ENCODE results near the gene SHC4. TPM values are rescaled to one million over a fixed set of nuclear protein-coding genes. Genes with fewer than 3 reads are reported as not detected.

SHC4 gene
- total RNA-seq, 1 donor from 2014 or later, result 4.5 TPM

- H3K9me3 Mint-ChIP-seq, result no peaks in the 10 kb centered on the region
- no peaks in the 10 kb centered on the region for H3K27me3 Mint-ChIP-seq
- TF ChIP-seq, protein P1, sequence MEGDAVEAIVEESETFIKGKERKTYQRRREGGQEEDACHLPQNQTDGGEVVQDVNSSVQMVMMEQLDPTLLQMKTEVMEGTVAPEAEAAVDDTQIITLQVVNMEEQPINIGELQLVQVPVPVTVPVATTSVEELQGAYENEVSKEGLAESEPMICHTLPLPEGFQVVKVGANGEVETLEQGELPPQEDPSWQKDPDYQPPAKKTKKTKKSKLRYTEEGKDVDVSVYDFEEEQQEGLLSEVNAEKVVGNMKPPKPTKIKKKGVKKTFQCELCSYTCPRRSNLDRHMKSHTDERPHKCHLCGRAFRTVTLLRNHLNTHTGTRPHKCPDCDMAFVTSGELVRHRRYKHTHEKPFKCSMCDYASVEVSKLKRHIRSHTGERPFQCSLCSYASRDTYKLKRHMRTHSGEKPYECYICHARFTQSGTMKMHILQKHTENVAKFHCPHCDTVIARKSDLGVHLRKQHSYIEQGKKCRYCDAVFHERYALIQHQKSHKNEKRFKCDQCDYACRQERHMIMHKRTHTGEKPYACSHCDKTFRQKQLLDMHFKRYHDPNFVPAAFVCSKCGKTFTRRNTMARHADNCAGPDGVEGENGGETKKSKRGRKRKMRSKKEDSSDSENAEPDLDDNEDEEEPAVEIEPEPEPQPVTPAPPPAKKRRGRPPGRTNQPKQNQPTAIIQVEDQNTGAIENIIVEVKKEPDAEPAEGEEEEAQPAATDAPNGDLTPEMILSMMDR (conservative IDR thresholded peaks at IDR 0.05), result no peak
- peaks cover 3% of the 10 kb centered on the region for H3K4me1 Mint-ChIP-seq (ENCODE audit: unreplicated experiment)
- no peak overlapping the region for H3K4me3 Mint-ChIP-seq
- no peak overlapping the region for H3K27ac Mint-ChIP-seq
- H3K36me3 Mint-ChIP-seq, result no peaks in the 10 kb centered on the region
- no peak for DNase-seq (ENCODE audit: extremely low spot score, unreplicated experiment)
These were observed 33.0 kb downstream of the SHC4 start for GRCh38 chr15:48930735-48931134.

DNA sequence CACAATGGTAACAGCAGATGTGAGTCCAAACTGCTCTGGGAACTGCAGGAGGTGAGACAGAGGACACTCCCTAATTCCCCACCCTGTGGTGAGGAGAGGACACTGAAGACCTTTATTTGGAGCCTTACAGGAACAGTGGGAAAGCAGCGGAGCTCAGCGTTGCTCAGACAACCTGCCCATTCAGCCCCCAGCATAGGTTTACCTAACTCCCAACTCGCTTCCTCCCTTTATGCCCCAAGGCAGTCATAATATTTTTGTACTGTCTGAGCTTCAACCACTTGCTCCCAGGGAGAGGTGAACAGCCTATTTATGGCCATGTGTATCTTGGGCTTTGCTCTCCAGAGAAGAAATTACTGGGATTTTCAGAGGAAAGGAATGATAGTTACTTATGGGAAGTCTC is 34.1 kb downstream of the SHC4 start:
- TF ChIP-seq, protein P1 (conservative IDR thresholded peaks at IDR 0.05), result no peak
- Mint-ChIP-seq H3K36me3 (no peaks in the 10 kb centered on the region), H3K4me3 (no peak overlapping the region), H3K27ac (no peak overlapping the region), H3K27me3 (no peaks in the 10 kb centered on the region), H3K9me3 (no peaks in the 10 kb centered on the region), H3K4me1 (ENCODE audit: unreplicated experiment) (peaks cover 7% of the 10 kb centered on the region)
- DNase-seq (ENCODE audit: extremely low spot score, unreplicated experiment), result no peak

DNA sequence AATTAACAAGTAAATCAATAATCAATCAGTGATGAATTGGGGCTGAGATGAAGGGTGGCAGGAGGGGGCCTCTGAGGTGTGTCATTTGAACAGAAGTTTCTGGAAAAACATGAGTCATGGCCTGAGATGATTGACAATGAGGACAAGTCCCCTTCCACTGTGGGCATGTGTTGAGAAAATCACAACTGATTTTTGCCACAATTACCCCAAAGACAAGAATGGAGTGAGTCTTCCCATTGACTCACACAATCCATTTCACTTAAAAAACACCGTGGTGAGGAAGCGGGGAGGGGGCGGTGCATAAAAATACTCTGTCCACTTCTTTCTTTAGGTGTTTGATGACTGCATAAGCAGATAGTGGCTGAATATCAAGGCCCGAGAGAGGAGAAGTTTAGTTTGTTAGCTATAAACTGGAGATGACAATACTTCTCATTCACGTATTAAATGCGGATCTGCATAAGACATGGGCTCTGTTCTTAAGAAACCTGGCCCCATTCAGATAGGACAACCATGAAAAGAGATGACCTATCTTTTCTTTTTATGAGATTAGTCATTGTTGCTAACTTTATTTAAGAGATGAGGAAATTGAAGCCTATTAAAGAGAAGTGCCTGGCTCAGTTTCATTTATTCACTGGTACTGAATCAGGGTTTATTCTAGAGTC is 34.7 kb downstream of the SHC4 start:
- Mint-ChIP-seq H3K36me3 (no peaks in the 10 kb centered on the region), H3K9me3 (no peaks in the 10 kb centered on the region), H3K27ac (no peak overlapping the region), H3K27me3 (no peaks in the 10 kb centered on the region), H3K4me1 (ENCODE audit: unreplicated experiment) (peaks cover 7% of the 10 kb centered on the region), H3K4me3 (no peak overlapping the region)
- DNase-seq (ENCODE audit: extremely low spot score, unreplicated experiment), result no peak
- TF ChIP-seq, protein P1 (conservative IDR thresholded peaks at IDR 0.05), result no peak

DNA sequence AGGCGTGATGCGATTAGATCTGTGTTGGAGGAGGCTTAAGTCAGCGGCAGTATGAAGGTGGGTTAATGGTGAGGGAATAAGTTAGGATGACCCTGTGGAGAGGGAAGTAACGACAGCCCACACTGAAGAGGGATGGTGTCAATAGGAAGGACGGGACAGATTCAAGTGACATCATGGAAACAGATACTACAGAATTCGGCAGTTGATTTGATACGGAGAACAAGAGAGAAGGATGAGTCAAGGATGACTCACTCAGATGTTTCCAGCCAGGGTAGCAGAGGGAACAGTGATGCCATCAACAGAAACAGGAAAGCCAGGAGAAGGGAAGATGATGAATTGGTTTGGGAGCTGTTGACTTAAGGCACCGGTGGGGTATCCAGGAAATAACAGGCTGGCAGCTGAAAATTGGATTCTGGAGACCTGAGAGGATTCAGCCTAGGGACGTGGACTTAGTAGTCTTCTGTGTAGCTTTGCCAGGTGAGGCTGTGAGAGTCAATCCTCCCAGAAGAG is 38.0 kb downstream of the SHC4 start:
- no peaks in the 10 kb centered on the region for H3K27me3 Mint-ChIP-seq
- no peak for DNase-seq (ENCODE audit: extremely low spot score, unreplicated experiment)
- TF ChIP-seq, protein P1 (conservative IDR thresholded peaks at IDR 0.05), result no peak
- H3K36me3 Mint-ChIP-seq, result no peaks in the 10 kb centered on the region
- H3K4me3 Mint-ChIP-seq, result no peak overlapping the region
- H3K27ac Mint-ChIP-seq, result no peak overlapping the region
- peaks cover 7% of the 10 kb centered on the region for H3K4me1 Mint-ChIP-seq (ENCODE audit: unreplicated experiment)
- no peaks in the 10 kb centered on the region for H3K9me3 Mint-ChIP-seq

DNA sequence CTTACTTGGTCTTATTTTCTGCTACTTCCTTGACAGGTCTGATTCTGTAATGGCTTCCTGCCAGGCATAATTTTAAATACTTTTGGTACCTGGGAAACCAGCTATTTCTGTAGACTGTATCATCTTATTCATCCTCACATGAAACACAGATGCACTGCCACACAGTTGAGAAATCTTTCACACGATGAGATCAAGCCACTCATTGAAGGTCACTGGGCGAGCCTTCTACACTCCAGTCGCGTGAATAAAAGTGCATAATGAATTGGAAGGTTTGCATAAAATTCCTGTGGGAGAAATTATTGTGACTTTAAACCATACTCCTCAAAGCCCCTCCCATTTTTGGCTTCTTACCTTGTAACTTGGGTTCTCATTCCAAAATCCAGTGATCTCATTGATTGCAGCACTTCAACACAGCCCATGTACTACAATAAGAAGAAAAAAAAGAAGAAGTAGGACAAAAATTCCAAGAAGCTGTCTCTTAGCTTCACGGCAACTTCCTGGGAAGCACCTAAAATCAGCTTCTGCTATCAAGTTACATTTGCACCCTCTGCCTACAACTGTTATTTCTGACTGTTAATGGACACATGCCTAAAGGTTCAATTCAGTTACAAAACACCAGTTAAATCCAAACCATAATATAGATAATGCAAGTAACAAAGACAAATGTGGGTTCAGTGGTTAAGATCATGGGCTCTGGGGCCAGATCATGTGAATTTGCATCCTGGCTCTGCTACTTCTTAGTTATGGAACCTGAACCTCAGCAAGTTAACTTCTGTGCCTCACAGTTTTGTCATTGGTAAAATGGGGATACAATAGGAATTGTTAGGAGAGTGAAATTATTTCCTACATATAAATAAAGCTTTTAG is 39.0 kb downstream of the SHC4 start:
- H3K27me3 Mint-ChIP-seq, result no peaks in the 10 kb centered on the region
- H3K4me1 Mint-ChIP-seq (ENCODE audit: unreplicated experiment), result peaks cover 7% of the 10 kb centered on the region
- no peak for DNase-seq (ENCODE audit: extremely low spot score, unreplicated experiment)
- no peaks in the 10 kb centered on the region for H3K36me3 Mint-ChIP-seq
- H3K4me3 Mint-ChIP-seq, result no peak overlapping the region
- H3K27ac Mint-ChIP-seq, result no peak overlapping the region
- H3K9me3 Mint-ChIP-seq, result peaks cover under 1% of the 10 kb centered on the region
- TF ChIP-seq, protein P1 (conservative IDR thresholded peaks at IDR 0.05), result no peak
